HG02870 (cell line): Measurements from ENCODE around the gene HOXC10.

Source experiments
- ATAC-seq: cut with Tn5 transposase; IDR thresholded peaks from one replicate; pipeline ENCODE4 v1.9.1; 2021; ENCODE audit warnings: mild to moderate bottlenecking, moderate library complexity; ENCODE audit not compliant: unreplicated experiment

Gene HOXC10

DNA sequence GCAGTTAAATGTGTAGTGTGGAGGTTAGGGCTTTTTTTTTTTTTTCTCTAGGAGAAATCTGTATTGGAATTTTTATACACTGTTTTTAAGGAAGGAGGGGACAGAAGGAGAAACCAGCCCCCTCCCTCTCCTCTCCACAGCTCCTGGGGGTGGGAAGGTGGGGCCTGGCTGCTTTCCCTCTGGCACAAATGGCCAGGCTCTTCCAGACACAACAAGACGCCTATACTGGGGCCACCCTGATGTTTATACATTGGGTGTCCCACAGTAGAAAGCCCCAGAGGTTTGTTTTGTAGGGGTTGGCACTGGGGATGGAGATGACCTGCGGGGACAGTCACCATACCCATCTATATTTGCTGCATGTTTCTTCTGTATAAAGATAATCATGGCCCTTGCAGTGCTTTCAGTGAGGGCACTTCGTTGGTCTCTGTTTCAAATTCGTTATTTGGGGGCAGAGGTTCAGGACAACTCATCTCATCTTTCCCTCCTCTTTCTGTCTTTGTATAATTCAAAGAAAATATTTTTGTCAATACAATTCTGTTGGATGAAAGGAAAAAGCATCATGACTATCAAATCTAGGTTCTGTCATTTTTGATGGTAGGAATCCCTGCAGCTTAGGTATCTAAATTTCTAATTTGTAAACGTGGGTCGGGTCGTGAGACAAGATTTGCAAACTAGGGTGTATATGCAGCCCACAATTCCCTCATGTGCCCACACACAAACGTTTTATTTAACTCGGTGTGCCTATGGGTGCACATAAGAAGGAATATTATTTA is 7.9 kb upstream of the HOXC10 start:
- no peak for ATAC-seq

GRCh38 chr12:53977596-53978445 is 7.1 kb upstream of the HOXC10 start:
- ATAC-seq = no peak

DNA sequence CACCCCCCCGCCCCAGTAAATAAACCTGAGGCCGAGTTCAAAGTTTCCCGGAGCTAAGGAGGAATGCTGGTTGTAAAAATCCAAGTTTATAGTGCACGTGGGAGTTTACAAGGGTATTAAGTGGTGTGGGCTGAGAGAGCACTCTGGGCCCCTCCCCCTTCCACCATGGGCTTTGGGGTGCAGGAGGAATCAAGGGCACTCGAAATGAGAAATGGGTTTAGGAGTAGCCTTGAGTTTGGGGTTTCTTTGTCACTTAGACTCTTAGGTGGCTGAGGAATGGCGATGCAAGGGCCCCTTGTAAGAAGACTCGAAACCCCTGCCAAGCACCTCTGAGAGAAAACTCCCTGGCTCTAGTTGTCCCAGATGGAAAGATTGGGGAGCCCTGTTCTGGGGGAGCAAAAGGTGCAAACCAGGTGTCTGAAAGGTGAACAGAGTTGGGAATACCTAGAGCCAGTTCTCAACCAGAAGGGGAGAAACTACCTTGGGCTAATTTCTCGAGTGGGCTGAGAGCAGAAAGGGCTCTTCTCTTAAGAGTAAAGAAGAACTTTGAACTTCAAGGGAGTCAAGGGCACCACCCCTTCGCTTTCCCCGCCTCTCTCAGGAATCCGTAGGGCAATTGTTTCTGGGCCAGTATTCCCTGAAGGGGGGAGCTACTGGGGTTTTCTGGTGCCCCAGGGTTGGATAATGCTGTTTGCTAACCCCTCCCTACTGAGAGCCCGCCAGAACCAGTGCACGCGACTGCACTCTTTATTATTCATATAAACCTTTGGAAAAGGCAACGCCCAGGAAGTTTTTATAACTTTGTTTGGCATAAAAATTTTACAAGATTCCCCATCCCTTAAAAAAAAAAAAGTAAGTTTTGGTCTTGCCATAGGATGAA is 6.2 kb upstream of the HOXC10 start:
- no peak for ATAC-seq

DNA sequence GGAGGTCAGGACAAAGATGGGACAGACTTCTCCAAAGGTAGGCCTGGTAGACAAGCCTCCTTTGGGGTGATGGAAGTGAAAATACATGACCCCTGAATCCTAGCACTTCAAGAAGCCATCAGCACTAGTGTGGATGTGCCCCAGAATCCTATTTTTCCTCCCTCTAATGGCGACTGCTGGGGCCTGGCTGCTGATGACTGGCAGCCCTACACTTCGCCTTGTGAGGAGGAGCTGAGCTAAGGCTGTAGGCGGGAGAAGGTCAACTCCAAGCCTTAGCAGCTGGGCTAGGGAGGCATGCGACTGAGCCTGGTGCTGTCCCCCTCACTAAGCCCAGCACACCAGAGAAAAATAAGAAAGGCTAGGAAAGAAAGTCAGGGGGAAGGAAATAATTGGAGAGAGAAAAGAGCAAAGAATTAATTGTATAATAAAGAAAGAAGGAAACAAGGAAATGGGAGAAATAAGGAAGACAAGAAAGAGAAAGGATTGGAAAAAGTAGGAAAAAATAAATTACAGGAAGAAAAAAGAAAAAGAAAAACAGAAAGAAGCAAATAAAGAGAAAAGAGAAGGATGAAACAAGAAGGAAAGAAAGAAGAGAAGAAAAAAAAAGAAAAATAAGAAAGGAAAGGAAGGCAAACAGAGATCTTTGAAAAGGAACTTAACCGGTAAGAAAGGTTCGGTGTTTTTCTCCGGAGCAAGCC is 4.7 kb upstream of the HOXC10 start:
- no peak for ATAC-seq

DNA sequence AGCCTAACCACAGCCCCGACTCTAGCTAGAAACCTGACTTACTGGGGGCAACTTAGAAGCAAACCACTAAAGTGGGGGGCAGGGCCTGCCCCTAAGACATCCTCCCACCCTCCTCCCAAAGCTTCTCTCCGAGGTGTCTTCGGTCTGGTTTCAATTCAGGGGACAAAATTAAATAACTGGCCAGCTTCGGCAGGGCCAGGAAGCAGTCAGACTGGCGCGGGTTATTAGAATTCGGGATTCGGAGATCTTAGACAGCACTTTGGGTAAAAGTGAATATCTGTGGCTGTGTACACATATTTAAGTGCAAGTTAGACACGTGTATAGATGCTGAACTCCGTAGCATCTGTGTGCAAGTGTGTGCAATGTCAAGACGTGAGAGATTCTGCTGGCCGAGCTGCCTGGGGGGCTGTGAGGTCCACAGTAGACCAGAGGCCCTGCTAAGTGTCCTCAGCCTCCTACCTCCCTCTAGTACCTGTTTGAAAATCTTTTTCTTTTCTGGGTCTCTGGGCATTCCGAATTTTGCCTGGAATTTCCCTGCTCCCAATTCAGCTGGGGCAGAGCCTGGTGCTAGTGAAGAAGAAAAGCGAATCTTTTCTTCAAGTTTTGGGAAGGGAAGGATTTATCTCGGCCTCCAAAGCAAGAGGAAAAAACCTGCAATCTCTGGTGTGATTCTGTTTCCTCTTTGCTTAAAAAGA is 4.0 kb upstream of the HOXC10 start:
- no peak for ATAC-seq

- ATAC-seq = no peak
These were observed 3.0 kb upstream of the HOXC10 start for GRCh38 chr12:53981634-53982565.

- ATAC-seq = no peak
These were observed 2.0 kb upstream of the HOXC10 start for GRCh38 chr12:53982648-53983567.

DNA sequence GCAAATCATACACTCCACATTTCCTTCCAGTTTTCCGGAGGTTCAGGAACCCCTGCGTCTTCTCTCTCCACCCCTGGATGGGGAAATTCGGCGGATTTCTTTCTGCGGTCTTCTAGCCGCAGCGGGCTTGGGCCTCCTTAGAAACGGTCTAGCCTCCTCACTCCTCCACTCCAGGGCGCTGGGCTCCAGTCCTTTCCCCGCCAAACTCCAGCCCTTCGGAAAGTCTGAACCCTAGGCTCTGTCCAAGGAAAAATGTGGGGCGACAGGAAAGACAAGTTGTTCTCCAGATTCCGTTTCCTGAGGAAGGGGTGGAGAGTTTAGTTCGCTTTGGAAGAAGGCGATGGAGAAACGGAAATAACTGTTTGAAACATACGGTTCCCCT is 1.4 kb upstream of the HOXC10 start:
- ATAC-seq = no peak

- ATAC-seq = no peak
These were observed 885 bp upstream of the HOXC10 start for GRCh38 chr12:53983950-53984572.

- ATAC-seq = no peak
These were observed 697 bp downstream of the HOXC10 start for GRCh38 chr12:53985692-53985993.

DNA sequence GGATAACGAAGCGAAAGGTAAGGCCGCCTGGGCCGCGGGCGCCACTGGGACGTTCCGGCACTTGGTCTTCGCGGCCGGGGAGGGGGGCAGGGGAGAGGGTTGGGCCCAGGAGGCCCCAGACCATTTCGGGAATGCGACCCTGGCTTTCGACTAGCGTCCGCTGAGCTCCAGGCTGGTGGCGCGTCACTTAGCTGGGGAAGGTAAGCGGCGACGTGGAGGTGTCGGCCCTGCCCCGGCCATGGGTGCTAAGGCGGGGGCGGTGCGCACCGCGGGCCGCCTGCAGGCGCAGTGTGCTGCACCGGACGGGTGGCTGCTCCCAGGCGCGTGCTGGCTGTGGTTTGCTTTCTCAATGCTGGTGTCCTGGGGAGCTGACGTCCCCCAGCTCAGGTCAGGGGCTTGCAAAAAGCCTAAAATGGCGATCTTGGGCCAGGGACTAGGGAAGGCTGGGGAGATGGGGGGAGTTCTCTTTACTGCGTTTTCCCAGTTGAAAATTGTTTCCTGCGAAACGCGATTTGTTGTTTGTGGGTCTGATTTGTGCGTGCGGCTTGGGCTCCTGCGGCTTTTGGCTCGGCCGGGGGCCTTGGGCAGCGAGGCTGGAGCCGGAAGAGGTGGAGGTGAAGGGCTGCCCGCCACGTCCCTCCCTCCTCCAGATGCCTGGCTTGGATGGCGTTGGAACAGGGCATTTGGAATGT is 1.2 kb downstream of the HOXC10 start:
- ATAC-seq = no peak

DNA sequence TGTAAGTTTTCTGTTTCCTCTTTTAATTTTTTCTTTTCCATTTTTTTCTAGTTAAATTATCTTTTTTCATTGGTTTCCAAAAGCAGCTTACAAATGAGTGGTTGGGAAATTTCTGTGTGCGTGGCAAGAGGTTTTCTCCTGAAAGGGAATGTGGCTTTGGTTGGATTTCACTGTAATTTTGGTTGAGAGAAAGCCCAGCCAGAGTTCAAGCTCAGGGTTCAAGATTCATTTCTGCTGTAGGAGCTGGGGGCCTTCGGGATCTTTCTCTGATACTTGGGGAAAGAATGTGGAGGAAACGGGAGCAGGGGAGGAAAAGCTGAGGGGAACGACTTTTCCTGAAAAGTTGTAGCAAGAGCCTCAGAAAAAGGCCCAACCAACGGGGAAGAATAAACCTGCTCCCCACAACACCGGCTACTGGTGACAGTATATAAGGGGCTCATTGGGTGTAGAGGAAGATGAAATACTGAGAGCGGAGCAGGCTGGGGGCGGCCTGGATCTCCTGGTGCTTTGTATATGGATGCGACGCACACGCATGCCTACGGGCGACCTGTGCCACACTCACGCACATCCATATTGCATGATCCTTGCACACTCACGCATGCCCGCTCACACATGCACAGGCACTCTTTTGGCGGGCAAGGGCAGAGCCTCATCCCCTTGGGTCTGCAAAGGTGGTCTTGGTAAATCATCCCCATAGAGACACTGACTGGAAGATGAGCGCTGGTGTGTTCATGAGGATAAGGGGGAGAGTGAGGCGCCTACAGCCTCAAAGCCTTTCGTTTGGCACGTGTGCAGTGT is 1.9 kb downstream of the HOXC10 start:
- ATAC-seq = no peak

DNA sequence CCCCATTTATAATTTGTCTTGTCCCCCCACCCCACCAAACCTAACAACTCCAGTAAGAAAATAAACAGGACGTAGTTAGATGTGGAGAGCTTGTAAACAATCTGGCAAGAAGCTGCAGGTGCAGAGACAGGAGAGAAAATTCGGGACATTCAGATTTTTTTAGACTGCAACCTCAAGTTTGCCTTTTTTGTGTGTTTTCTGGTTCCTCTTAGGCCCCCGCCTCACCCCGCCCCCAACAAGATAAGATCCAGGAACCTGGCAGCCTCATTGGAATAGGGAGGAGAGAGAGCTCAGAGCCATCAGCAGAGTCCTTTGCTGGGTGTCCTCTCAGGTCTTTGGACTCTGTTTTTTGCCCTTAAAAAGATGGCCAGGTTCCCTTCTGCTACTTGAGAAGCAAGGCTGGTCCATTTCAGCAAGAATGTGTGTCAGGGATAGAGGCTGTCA is 2.9 kb downstream of the HOXC10 start:
- ATAC-seq = no peak

- ATAC-seq = no peak
These were observed 3.7 kb downstream of the HOXC10 start for GRCh38 chr12:53988541-53989226.

DNA sequence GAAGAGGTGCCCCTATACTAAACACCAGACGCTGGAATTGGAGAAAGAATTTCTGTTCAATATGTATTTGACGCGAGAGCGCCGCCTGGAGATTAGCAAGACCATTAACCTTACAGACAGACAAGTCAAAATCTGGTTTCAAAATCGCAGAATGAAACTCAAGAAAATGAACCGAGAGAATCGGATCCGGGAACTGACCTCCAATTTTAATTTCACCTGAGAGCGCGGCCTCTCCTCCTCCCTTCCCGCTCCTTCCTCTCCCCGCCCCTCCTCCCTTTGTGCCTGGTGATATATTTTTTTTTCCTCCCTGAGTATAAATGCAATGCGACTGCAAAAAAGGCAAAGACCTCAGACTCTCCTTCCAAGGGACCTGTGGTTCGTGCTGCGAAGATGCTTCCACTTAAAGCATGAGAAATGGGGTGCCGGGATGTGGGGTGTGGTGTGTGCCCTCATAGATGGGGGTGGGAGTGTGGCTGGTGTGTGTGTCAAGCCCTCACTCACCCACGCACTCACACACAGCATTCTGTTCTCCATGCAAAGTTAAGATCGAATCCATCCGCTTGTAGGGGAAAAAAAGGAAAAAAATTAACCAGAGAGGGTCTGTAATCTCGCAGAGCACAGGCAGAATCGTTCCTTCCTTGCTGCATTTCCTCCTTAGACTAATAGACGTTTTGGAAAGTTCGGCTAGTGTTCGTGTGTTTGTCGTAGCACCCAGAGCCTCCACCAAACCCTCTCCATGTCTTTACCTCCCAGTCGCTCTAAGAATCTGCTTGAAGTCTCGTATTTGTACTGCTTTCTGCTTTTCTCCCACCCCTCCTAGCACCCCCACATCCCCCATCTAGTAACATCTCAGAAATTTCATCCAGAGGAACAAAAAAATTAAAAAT is 4.5 kb downstream of the HOXC10 start:
- ATAC-seq = no peak
